Mucosa of gallbladder (tissue), 1 donor: ENCODE results near the gene FRMPD3. TPM values are rescaled to one million over a fixed set of nuclear protein-coding genes. Genes with fewer than 3 reads are reported as not detected.

ENCODE experiments used
- DNase-seq: peaks from one replicate; pipeline ENCODE4 v3.0.0-alpha.2; 2020; ENCODE audit warnings: low spot score
- total RNA-seq: library from RNA; stranded (reverse); gene quantifications from one replicate; pipeline ENCODE4 v1.2.1, GENCODE V29; 2021
- donor health status: DM: no; HTN: no; CAD: no.

FRMPD3 gene
- total RNA-seq, 1 donor from 2014 or later: 0.17 TPM

- DNase-seq: no peak
Observed at GRCh38 chrX:107480272-107480671, 30.8 kb downstream of the FRMPD3 start.

GRCh38 chrX:107482046-107482445, 32.6 kb downstream of the FRMPD3 start:
- DNase-seq: no peak

- DNase-seq: no peak
Observed at GRCh38 chrX:107484002-107484726, 34.7 kb downstream of the FRMPD3 start.

GRCh38 chrX:107485013-107485412, 35.6 kb downstream of the FRMPD3 start:
- no peak for DNase-seq

- DNase-seq: no peak
Observed at GRCh38 chrX:107493141-107493540, 43.7 kb downstream of the FRMPD3 start.

- DNase-seq: no peak
Observed at GRCh38 chrX:107496786-107497185, 47.3 kb downstream of the FRMPD3 start.

Other genes with a start within 250 kb of the FRMPD3 start
- 3.2 TPM for gene NUP62CL, start 243.2 kb upstream of the FRMPD3 start, total RNA-seq
- not detected for gene DNAAF6, start 243.0 kb upstream of the FRMPD3 start, total RNA-seq
- 19.0 TPM for gene PRPS1, start 178.9 kb downstream of the FRMPD3 start, total RNA-seq